Suppressor macrophage (primary cell): ENCODE results near the gene ANKMY1.

Experiments
- DNase-seq, 4 experiments: peaks; one replicate each; pipeline ENCODE4 v3.0.0-alpha.2; 2020 to 2022

ANKMY1 gene

GRCh38 chr2:240593703-240594451 lies 36.1 kb upstream of the ANKMY1 start:
- peak in 1 of 4 experiments; percentile 1 for DNase-seq

GRCh38 chr2:240593026-240593702 lies 35.4 kb upstream of the ANKMY1 start:
- DNase-seq = no peak

- DNase-seq = no peak
Measured at GRCh38 chr2:240591784-240592183, 34.0 kb upstream of the ANKMY1 start.

GRCh38 chr2:240591226-240591625 lies 33.4 kb upstream of the ANKMY1 start:
- no peak for DNase-seq

GRCh38 chr2:240590681-240591111 lies 32.9 kb upstream of the ANKMY1 start:
- DNase-seq = no peak

GRCh38 chr2:240589850-240590525 lies 32.2 kb upstream of the ANKMY1 start:
- DNase-seq = no peak

GRCh38 chr2:240589375-240589774 lies 31.6 kb upstream of the ANKMY1 start:
- DNase-seq = no peak

GRCh38 chr2:240588669-240589068 lies 30.9 kb upstream of the ANKMY1 start:
- no peak for DNase-seq

GRCh38 chr2:240588006-240588655 lies 30.3 kb upstream of the ANKMY1 start:
- DNase-seq = no peak

GRCh38 chr2:240586919-240587800 lies 29.4 kb upstream of the ANKMY1 start:
- DNase-seq = peak in 3 of 4 experiments; percentile 36 to 54 (median 39)

- DNase-seq = peak; percentile 98 to 99 (median 98)
Measured at GRCh38 chr2:240586198-240586918, 28.6 kb upstream of the ANKMY1 start, which contains the start of gene CAPN10. TSS of gene CAPN10 (plus strand) at chr2:240586734. CDS start at chr2:240586912, 178 bp downstream.

- DNase-seq = no peak
Measured at GRCh38 chr2:240585681-240586197, 28.0 kb upstream of the ANKMY1 start.

GRCh38 chr2:240585101-240585500 lies 27.3 kb upstream of the ANKMY1 start:
- DNase-seq = no peak

GRCh38 chr2:240584486-240585031 lies 26.8 kb upstream of the ANKMY1 start:
- peak; percentile 72 to 89 (median 79) for DNase-seq

GRCh38 chr2:240583774-240584173 lies 26.0 kb upstream of the ANKMY1 start:
- DNase-seq = no peak

GRCh38 chr2:240582781-240583180 lies 25.0 kb upstream of the ANKMY1 start:
- DNase-seq = no peak

GRCh38 chr2:240581811-240582210 lies 24.0 kb upstream of the ANKMY1 start:
- DNase-seq = no peak

GRCh38 chr2:240579771-240580614 lies 22.2 kb upstream of the ANKMY1 start:
- DNase-seq = peak; percentile 88 to 95 (median 90)

GRCh38 chr2:240579071-240579762 lies 21.4 kb upstream of the ANKMY1 start:
- peak in 2 of 4 experiments; percentile 26 to 28 for DNase-seq
